PC-3 (cell line): ENCODE data around the gene PLPP3. TPM values are rescaled to one million over a fixed set of nuclear protein-coding genes. Genes with fewer than 3 reads are reported as not detected.

Experiments used
- ATAC-seq: fragments of 200-7000 bp; cut with Tn5 transposase; 2 replicates; pipeline ENCODE4 v1.9.1; 2020; ENCODE audit warnings: mild to moderate bottlenecking, moderate library complexity
- BruUV-seq: library from RNA; stranded (reverse); fragments of 400-500 nt; replicated peaks from 2 replicates; lab custom pipeline; 2021; lab: Mats Ljungman, UMichigan
- CTCF ChIA-PET: fragments of 300-600 bp; sonication (Branson Sonifier 250); formaldehyde crosslinking; loops from one replicate; lab custom pipeline; 2022; ENCODE audit warnings: antibody characterized with exemption; lab: Charles Lee
- POLR2A ChIA-PET: fragments of 300-600 bp; sonication (Branson Sonifier 250); formaldehyde crosslinking; loops from one replicate; lab custom pipeline; 2022; ENCODE audit warnings: antibody characterized with exemption; ENCODE audit not compliant: unreplicated experiment; lab: Charles Lee
- DNase-seq: peaks from one replicate; pipeline ENCODE4 v3.0.0-alpha.2; 2015
- H2AFZ ChIP-seq: fragments of 300-600 bp; sonication (generic); 2 replicates; pipeline ENCODE4 v1.6.0; 2016; ENCODE audit warnings: antibody characterized with exemption, low read length
- H3F3A ChIP-seq: fragments of 300-600 bp; sonication (generic); one replicate; pipeline ENCODE4 v1.6.0; 2017; ENCODE audit warnings: antibody characterized with exemption, low read length, control low read depth, mild to moderate bottlenecking; ENCODE audit not compliant: unreplicated experiment
- H3K27ac ChIP-seq: fragments of 300-600 bp; sonication (generic); 2 replicates; pipeline ENCODE4 v1.5.1; 2016; ENCODE audit warnings: mild to moderate bottlenecking, low read length
- H3K27me3 ChIP-seq: fragments of 300-600 bp; sonication (generic); 2 replicates; pipeline ENCODE4 v1.6.1; 2016; ENCODE audit warnings: low read length, mixed read lengths
- H3K36me3 ChIP-seq: fragments of 300-600 bp; sonication (generic); 2 replicates; pipeline ENCODE4 v1.6.1; 2016; ENCODE audit warnings: low read depth, mixed run types, low read length, mixed read lengths
- H3K4me1 ChIP-seq: fragments of 300-600 bp; sonication (generic); 2 replicates; pipeline ENCODE4 v1.5.1; 2016; ENCODE audit warnings: low read length; ENCODE audit not compliant: insufficient read depth
- H3K4me2 ChIP-seq: fragments of 300-600 bp; sonication (generic); 2 replicates; pipeline ENCODE4 v1.6.0; 2016; ENCODE audit warnings: low read length
- H3K4me3 ChIP-seq: fragments of 300-600 bp; sonication (generic); 2 replicates; pipeline ENCODE4 v1.5.1; 2016; ENCODE audit warnings: mild to moderate bottlenecking, low read length, mixed read lengths
- H3K79me2 ChIP-seq: fragments of 300-600 bp; sonication (generic); 2 replicates; pipeline ENCODE4 v1.6.1; 2017; ENCODE audit warnings: low read length, mixed read lengths
- H3K9ac ChIP-seq: fragments of 300-600 bp; sonication (generic); 2 replicates; pipeline ENCODE4 v1.6.0; 2016; ENCODE audit warnings: mild to moderate bottlenecking, low read length
- H3K9me2 ChIP-seq: fragments of 300-600 bp; sonication (generic); replicated peaks from 2 replicates; pipeline ENCODE4 v1.6.1; 2016; ENCODE audit warnings: mixed run types, low read length, mixed read lengths
- H3K9me3 ChIP-seq: fragments of 300-600 bp; sonication (generic); 2 replicates; pipeline ENCODE4 v1.6.1; 2016; ENCODE audit warnings: low read length, mixed read lengths
- H4K20me1 ChIP-seq: fragments of 300-600 bp; sonication (generic); 2 replicates; pipeline ENCODE4 v1.6.1; 2016; ENCODE audit warnings: low read length, mixed read lengths
- EZH2 ChIP-seq: fragments of 300-600 bp; sonication (generic); IDR thresholded peaks from one replicate; pipeline ENCODE4 v1.6.1; 2017; ENCODE audit warnings: antibody characterized with exemption, mild to moderate bottlenecking, low read length; ENCODE audit not compliant: unreplicated experiment
- EZH2phosphoT487 ChIP-seq: fragments of 300-600 bp; sonication (generic); IDR thresholded peaks from 2 replicates; pipeline ENCODE4 v1.6.1; 2018; ENCODE audit warnings: mild to moderate bottlenecking, antibody characterized with exemption, low read length, borderline replicate concordance
- intact Hi-C: fragments of 100-400 bp; cut with micrococcal nuclease; formaldehyde crosslinking; loops from 2 replicates; pipeline ENCODE4 v1.9.0; 2023
- total RNA-seq: library from RNA; depleted of rRNA; stranded (reverse); fragments of >200 nt; gene quantifications from 2 replicates; pipeline ENCODE4 v1.2.3, GENCODE V29; 2014
- TF ChIP-seq, protein P1 (sequence below): fragments of 300-600 bp; sonication (generic); conservative IDR thresholded peaks from 2 replicates; pipeline ENCODE4 v1.5.1; 2017; ENCODE audit warnings: antibody characterized with exemption, low read depth, mild to moderate bottlenecking, low read length

Gene PLPP3
- total RNA-seq, 1 experiment from 2014 or later = 41.0 TPM

- H3K36me3 ChIP-seq = peaks cover 11% of the 10 kb centered on the region; the same call in 1 of the 2 replicates
- H3K4me2 ChIP-seq = no peak overlapping the region
- ATAC-seq = no peak
- no peaks in the 10 kb centered on the region for H3K79me2 ChIP-seq
- no peaks in the 10 kb centered on the region for H3K27me3 ChIP-seq
- no peaks in the 10 kb centered on the region for H3F3A ChIP-seq
- no TSS peak for BruUV-seq
- no peaks in the 10 kb centered on the region for H4K20me1 ChIP-seq
- H3K9me2 ChIP-seq = no peaks in the 10 kb centered on the region
- TF ChIP-seq, protein P1, sequence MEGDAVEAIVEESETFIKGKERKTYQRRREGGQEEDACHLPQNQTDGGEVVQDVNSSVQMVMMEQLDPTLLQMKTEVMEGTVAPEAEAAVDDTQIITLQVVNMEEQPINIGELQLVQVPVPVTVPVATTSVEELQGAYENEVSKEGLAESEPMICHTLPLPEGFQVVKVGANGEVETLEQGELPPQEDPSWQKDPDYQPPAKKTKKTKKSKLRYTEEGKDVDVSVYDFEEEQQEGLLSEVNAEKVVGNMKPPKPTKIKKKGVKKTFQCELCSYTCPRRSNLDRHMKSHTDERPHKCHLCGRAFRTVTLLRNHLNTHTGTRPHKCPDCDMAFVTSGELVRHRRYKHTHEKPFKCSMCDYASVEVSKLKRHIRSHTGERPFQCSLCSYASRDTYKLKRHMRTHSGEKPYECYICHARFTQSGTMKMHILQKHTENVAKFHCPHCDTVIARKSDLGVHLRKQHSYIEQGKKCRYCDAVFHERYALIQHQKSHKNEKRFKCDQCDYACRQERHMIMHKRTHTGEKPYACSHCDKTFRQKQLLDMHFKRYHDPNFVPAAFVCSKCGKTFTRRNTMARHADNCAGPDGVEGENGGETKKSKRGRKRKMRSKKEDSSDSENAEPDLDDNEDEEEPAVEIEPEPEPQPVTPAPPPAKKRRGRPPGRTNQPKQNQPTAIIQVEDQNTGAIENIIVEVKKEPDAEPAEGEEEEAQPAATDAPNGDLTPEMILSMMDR = no peak
- TF ChIP-seq EZH2 (no peak), EZH2phosphoT487 (no peak)
- no peaks in the 10 kb centered on the region for H3K9me3 ChIP-seq
- DNase-seq = no peak
- ChIA-PET CTCF (no interaction called here), POLR2A (no interaction called here)
- no peak overlapping the region for H3K27ac ChIP-seq
- H3K4me3 ChIP-seq = no peak overlapping the region
- intact Hi-C loops = no loop called here
- no peaks in the 10 kb centered on the region for H3K4me1 ChIP-seq
- H3K9ac ChIP-seq = no peak overlapping the region
- no peak overlapping the region for H2AFZ ChIP-seq
Measured at GRCh38 chr1:56490619-56491018, 88.7 kb downstream of the PLPP3 start.

DNA sequence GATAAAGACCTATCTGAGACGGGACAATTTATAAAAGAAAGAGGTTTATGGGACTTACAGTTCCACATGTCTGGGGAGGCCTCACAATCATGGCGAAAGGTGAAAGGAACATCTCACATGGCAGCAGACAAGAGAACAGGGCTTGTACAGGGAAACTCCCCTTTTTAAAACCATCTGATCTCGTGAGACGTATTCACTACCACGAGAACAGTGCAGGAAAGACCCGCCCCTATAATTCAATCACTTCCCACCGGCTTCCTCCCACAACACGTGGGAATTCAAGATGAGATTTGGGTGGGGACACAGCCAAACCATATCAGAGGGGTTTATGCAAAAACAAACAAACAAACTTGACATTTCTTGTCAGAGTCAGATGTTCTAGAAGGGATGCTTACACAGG is 89.7 kb downstream of the PLPP3 start:
- no peak overlapping the region for H3K27ac ChIP-seq
- ATAC-seq (no peak), DNase-seq (no peak)
- no peak overlapping the region for H3K4me3 ChIP-seq
- H3K4me2 ChIP-seq = no peak overlapping the region
- no peak overlapping the region for H3K9ac ChIP-seq
- no peaks in the 10 kb centered on the region for H4K20me1 ChIP-seq
- H3K79me2 ChIP-seq = no peaks in the 10 kb centered on the region
- no peaks in the 10 kb centered on the region for H3K9me2 ChIP-seq
- intact Hi-C loops = loop anchor here (5.0 kb wide), 1 partner anchor 187 kb away; no protein-coding TSS in a partner anchor
- H3K9me3 ChIP-seq = no peaks in the 10 kb centered on the region
- TF ChIP-seq EZH2 = no peak
- TF ChIP-seq EZH2phosphoT487 = no peak
- TF ChIP-seq, protein P1 = no peak
- no peak overlapping the region for H2AFZ ChIP-seq
- no peaks in the 10 kb centered on the region for H3K4me1 ChIP-seq
- POLR2A ChIA-PET = no interaction called here
- H3F3A ChIP-seq = no peaks in the 10 kb centered on the region
- BruUV-seq = no TSS peak
- CTCF ChIA-PET = no interaction called here
- no peaks in the 10 kb centered on the region for H3K27me3 ChIP-seq
- H3K36me3 ChIP-seq = 0 out of 2 replicates have a peak, but pooled peaks cover 5% of the 10 kb centered on the region

DNA sequence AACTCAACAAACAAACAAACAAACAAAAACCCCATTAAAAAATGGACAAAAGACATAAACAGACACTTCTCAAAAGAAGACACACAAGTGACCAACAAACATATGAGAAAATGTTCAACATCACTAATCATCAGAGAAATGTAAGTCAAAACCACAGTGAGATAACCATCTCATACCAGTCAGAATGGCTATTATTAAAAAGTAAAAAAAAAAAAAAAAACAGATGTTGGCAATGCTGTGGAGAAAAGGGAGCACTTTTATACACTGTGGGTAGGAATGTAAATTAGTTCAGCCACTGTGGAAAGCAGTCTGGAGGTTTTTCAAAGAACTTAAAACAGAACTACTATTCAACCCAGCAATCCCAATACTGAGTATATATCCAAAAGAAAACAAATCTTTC is 94.7 kb downstream of the PLPP3 start:
- ChIA-PET CTCF (no interaction called here), POLR2A (no interaction called here)
- no peak overlapping the region for H3K4me3 ChIP-seq
- DNase-seq = no peak
- H3K4me1 ChIP-seq = no peaks in the 10 kb centered on the region
- no peaks in the 10 kb centered on the region for H3K9me2 ChIP-seq
- no peaks in the 10 kb centered on the region for H3K36me3 ChIP-seq
- intact Hi-C loops = loop anchor here (5.0 kb wide), 1 partner anchor 182 kb away; no protein-coding TSS in a partner anchor
- H3K4me2 ChIP-seq = no peak overlapping the region
- no peak for ATAC-seq
- H3K9me3 ChIP-seq = no peaks in the 10 kb centered on the region
- no peaks in the 10 kb centered on the region for H4K20me1 ChIP-seq
- H3K27me3 ChIP-seq = no peaks in the 10 kb centered on the region
- H2AFZ ChIP-seq = no peak overlapping the region
- H3K27ac ChIP-seq = no peak overlapping the region
- no peak overlapping the region for H3K9ac ChIP-seq
- H3K79me2 ChIP-seq = no peaks in the 10 kb centered on the region
- TF ChIP-seq, protein P1 = no peak
- TF ChIP-seq EZH2 (no peak), EZH2phosphoT487 (no peak)
- BruUV-seq = no TSS peak
- H3F3A ChIP-seq = no peaks in the 10 kb centered on the region
